GM21619 (cell line): ENCODE measurements around the gene GPR146.
A peak's percentile ranks its signal among the peaks of the same experiment; 100 is the strongest.

ENCODE experiments used
- ATAC-seq: cut with Tn5 transposase; IDR thresholded peaks from one replicate; pipeline ENCODE4 v1.9.1; 2021; ENCODE audit not compliant: unreplicated experiment

Gene GPR146

GRCh38 chr7:1103789-1104515, 59.6 kb downstream of the GPR146 start:
- no peak for ATAC-seq

GRCh38 chr7:1104516-1105179, 60.3 kb downstream of the GPR146 start:
- no peak for ATAC-seq

GRCh38 chr7:1105189-1105588, 60.8 kb downstream of the GPR146 start:
- ATAC-seq: peak; percentile 60

DNA sequence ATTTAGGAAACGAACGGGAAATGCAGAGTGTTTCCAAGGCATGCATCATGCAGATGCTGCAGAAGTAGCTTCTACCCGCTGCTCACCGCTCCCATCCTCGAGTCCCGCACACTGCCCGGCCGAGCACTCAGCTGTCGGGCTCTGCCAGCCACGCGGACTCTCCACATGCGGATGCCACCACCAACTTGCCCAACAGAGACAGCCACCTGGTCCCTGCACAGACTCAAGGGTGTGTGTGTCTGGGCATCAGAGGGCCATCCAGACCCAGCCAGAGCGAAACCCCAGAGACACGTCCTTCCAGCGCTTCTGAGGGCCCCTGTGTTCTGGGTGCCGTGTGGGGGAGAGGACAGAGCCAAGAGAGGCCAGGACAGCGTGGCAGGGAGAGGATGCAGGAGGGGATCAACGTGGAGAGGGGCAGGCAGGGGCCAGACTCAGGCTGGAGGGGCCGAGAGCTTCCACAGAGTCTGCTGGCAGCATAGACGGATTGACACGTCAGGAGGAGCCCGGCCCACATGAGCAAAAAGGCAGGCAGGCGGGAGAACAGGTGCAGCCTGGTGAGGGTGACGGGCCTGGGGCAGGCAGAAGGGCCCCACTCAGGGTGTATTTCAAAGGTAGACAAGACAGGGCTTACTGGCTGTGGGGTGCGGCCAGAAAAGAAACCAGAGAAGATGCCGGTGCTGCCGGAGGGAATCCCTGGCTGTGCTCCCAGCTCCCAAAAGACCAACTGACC, 61.9 kb downstream of the GPR146 start:
- no peak for ATAC-seq

- no peak for ATAC-seq
Observed at GRCh38 chr7:1106793-1107421, 62.6 kb downstream of the GPR146 start.

- ATAC-seq: no peak
Observed at GRCh38 chr7:1108264-1108920, 64.0 kb downstream of the GPR146 start.
